Stimulated activated naive CD4-positive, alpha-beta T cell (primary cell): ENCODE data around the gene WT1.

Source experiments
- DNase-seq, 6 experiments: peaks; one replicate each; lab custom pipeline; 2025; lab: John Stamatoyannopoulos, UW

Gene WT1

DNA sequence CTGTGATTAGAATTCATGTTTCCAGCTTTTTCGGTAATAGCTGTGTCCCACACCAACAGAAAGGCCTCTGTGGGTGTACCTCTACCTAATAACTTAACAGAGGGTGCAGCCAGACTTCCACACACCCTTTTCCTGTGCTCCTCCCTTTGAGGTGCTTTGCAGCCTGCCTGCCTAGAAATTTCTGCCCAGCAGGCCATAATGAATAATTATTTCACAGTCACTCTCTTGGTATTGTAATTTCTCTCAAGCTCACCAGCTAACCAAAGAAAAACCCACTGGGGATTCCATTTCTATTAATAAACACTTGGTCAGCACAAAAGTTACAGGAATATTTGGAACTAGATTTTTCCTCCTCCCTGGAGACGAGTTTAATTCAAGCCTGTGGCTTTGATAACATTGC lies 13.3 kb downstream of the WT1 start:
- DNase-seq = no peak

DNA sequence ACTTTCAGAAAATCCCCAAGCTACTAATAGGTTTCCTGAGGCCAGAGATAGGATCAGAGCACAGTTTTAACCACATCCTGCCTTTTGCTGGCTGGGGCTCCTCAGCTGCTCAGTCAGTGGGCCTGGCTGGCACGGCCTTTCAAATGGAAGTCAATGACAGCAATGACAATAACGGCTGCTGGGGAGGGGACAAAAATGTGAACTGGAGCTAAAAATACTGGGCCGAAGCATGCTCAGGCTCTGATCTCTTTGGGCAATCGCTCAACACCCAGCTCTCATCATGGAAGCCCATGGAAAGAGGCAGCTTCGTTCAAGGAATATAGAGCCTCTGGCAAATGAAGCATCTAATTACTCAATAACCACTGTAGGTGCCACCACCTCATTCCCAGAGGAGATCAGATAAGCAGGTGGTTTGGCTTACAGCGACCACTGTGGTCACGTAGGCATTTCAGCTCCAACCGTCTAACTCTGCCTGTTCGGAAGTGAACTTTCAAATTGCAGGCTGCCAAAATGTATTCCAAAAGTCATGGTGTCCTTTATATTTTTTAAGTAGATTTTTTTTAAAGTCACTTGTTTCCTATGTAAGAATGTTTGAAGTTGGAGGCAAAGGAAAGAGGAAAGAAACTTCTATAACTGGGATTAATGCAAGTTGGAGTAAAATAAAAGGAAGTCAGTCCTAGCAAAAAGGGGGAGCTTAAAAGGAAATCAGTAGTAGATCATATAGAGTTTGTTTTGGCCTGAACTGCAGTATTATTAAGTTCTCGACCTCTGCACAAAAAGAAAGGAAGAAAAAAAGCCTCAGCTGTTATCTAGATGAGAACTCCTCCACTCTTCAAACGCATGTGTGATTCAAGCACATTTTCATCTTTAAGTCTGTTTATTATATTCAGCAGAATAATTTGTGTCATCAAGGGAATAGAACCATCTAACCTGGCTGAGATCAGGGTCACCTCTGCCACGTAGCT lies 14.1 kb downstream of the WT1 start:
- no peak for DNase-seq

DNA sequence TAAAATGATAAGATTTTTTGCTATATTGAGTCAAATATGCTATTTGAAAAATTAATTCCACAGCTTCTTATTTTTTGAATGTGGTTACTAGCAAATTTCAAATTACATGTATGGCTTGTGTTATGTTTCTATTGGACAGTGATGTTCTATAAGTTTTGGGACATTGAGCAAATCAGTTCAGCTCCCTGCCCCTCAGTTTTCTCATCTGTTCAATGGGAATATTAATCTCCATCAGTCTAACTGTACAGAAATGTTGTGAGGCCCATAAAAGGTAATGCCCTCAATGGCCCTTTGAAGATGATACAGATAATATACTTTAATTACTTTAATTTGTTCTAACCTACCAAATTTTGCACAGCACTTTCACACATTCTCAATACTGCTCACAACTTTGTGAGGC lies 15.2 kb downstream of the WT1 start:
- DNase-seq = no peak

DNA sequence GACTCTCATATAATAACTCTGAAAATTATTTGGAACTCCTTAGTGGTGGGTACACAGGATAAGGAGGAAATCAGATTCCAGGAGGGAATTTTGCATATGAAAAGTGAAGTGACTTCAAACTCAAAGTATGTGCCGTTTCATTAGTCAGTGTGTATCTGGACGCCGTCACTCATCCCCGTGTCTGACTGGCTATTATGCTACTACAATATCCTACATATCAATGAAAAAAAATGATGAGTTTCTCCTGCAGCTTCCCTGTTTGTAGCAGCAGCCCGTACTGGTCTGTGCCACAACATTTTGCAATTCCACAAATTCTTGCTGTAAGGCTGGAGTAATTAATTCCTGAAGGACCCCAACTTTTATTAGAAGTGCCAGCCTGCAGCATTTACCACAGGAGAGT lies 16.5 kb downstream of the WT1 start:
- no peak for DNase-seq

DNA sequence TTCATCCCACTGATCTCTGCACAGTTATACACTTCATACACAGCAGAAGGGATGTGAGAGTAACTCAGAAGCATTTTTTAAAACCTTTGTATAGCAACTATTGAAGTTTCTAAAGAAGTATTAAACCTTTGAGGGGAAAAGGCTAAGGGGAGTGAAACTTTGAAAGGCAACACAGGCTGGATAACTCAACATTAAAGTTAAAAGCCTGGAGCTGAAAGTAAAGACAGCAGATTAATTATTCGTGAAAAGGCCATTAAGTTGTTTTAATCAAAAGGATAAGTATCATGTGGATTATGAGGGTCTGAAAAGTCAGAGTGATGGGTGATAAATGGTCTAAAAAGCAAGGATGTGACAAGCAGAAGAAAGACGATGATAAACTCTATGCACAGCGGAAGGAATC lies 17.5 kb downstream of the WT1 start:
- no peak for DNase-seq

DNA sequence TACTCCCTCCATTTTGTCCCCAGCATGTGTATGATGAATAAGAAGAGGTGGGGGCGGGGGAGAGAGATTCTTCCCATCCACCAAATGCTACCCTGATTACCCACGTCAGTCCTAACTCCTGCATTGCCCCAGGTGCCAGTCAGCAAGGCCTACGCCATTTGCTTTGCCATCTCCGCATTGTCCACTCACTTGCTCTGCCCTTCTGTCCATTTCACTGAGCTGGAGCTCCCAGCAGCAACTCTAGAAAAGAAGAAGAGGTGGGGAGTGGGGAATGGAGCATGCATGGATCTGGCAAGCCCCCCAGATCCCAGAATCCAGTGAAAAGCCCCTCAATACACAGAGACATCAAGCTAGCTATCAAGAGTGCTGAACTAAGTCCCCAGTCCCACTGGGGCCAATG lies 19.0 kb downstream of the WT1 start:
- no peak for DNase-seq

DNA sequence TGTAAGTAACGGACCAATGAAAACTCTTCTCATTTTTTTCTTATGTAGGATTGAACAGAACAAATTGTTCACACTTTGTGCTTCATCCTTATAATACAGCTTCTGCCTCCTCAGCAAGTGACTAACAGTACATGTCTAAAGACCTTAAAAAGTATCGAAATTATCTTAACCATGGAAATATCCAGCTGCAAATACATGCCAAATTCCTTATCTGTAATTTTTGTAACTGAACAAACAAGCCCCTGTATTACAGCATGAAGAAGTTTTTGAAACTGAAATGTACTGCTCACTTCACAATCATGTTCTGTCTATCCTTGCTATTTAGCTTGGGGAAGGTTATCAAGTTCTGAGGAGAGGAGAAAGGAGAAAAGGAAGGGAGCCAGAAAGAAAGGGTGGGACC lies 20.4 kb downstream of the WT1 start:
- no peak for DNase-seq

DNA sequence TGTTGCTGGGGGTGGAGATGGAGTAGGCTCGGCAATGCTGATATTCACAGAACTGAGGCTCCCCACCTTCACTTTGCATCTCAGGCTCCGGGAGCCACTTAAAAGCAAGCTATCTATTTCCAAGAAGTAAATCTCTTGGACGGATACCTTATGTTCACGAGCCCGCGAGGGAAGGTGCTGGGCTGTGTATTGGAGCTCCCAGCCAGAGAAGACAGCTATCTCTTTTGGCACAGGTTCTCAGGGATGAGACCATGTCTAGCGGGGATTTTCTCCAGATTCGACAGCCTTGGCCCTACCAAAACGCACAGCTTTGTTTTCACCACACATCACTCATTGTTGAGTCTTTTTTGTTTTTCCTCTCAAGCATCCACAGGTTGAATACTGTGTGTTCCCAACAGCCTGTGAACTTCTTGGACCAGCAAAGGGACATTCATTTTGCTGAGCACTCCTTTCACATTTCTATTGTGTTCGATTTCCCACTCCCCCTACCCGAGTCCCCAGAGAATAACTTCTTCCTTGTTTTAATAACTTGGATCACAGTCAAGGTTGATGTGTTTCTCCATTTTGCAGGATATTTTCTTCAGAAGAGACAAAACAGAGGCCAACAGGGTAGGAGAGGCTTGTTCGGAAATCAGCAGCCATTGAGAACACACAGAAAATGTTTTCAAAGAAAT lies 23.3 kb downstream of the WT1 start:
- DNase-seq = no peak

DNA sequence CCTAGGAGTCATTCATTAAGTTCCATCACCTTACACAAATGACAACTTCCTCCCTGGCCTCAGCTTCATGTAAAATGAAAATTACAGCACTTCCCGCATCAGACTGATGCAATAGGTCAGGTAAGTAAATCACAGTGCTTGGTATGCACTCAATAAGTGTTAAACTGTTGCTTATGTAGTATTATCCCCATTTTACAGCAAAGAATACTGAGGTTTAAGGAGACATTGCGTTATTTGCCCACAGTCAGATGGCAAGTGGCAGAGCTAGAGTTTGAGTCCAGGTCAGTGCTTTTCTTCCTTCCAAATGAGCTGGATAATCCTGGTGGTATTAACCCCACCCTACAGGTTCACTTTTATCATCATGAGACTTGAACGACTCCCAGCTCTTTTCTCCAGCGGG lies 29.7 kb downstream of the WT1 start:
- DNase-seq = no peak

DNA sequence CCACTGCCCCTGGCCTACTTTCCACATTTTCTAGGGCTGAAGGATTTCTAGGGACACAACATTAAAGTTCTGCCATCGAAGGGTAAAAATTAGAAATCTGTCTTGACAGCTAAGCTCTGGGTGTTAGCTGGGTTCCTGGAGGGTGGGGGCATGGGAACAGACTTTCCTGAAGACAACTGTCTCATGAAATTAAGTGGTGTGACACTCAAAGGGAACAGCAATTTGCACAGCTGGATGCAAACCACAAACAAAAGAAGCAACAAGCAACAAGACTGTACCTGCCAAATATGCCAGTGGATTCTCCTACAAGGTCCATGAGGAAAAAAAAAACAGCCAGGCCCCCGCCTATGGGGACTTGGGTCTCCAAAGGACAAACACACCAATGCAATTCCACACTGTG lies 32.5 kb downstream of the WT1 start:
- no peak for DNase-seq

DNA sequence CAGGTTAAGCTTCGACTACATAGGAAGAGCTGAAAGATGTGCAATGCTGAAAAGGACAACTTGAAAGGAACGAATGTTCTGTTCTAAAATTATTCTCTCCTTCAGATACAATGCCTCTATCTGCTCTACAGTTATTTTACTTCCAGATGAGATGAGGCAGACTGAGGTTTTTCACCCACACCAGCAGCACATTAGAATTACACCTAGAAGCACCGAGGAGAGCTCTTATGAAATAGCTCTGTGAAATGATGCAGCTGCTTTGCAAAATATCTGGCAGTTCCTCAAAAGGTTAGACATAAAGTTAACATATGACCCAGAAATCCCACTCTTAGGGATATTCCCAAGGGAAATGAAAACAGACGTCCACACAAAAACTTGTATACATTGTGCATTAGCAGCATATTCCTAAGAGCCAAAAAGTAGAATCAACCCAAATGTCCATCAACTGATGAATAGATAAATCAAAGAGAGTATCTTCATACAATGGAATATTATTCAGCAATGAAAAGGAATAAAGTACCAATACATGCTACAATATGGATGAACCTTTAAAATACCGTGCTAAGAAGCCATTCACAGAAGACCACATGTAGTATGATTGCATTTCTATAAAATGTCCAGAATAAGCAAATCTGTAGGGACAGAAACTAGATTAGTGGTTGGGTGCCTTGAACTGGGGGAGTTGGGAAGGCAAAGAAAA lies 34.5 kb downstream of the WT1 start:
- no peak for DNase-seq

DNA sequence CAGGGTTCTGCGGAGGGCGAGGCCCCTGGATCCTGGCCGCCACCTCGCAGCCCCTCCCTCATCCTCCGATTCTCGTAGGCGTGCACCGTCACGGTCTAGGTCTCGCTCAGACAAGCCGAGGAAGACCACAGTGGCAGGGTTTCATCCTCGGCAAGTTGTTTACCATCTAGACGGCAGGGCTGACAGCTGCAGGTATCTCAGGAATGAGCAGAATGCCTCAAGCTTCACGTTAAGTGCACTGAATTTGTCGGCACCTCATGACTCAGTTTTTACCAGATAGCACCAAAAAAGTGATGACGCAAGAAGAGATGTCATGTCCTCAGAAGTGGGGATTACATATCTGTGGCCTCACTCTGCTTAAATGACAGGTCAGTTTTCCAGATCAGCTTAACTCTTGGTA lies 35.1 kb downstream of the WT1 start:
- DNase-seq = no peak

DNA sequence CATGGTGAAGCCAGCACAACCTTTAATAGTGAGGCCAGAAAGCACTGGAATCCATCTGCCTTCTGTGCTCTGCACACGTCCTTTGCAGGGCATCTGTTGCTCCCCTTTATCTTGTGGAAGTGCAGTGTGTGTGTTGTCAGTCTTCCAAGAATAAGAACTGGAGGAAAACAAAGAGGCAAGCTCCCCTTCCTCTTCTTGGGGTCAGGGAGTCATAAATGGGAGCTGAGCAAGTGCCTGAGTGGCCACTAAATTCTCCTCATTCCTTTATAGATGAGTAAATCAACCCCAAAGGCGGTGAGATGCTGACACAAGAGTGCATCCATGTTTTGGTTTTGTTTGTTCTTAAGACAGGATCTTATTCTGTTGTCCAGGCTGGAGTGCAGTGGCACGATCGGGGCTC lies 38.3 kb downstream of the WT1 start:
- DNase-seq = no peak

DNA sequence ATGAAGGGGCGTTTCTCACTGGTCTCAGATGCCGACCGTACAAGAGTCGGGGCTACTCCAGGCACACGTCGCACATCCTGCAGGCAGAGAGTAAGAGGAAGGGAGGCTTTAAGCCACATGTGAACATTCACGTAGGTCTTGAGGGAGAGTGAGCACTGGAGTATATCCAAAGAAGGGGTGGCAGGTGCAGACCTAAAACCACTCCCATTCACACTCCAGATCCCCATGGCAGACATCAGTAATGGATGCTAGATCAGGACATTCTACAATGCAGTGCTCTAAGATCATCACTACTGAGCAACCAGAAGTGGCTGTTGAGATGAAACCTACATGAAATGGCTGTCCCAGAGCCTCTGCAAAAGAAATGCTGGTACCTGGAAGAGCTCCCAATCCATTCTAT lies 39.0 kb downstream of the WT1 start:
- no peak for DNase-seq

DNA sequence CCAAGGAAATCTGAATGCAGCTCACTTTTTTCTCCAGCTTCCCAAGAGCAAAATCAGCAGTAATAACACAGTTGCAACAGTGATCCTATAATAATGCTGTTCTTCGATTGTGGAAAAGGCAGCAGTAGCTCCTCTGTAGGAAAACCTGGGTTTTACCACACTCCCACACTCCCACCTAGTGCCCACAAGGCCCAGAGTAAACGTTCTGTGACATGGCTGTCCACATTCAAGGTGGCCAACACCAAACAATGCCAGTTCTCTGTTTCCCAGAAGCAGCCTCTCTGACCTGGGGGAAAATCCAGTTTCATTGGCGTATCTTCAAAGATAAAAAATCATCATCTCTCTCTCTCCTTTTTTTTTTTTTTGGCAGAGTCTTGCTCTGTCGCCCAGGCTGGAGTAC lies 40.2 kb downstream of the WT1 start:
- no peak for DNase-seq

DNA sequence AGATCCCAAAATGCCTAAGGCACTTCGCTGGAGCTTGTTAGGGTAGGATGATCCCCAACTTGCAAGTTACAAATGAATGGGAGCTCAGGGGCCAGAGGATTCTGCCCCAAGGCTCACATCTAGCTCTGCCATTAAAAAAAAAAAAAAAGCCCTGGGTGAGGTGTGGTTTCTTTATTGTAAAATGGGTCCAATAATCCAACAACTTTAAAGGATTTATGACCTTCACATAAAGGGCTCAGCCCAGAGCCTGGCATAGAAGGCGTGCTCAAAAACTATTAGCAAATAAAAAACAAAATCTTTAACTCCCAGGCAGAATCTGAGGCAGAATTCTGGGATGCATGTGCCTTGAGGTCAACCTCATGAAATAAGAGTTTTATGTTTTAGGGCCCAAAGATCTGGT lies 42.5 kb downstream of the WT1 start:
- no peak for DNase-seq

DNA sequence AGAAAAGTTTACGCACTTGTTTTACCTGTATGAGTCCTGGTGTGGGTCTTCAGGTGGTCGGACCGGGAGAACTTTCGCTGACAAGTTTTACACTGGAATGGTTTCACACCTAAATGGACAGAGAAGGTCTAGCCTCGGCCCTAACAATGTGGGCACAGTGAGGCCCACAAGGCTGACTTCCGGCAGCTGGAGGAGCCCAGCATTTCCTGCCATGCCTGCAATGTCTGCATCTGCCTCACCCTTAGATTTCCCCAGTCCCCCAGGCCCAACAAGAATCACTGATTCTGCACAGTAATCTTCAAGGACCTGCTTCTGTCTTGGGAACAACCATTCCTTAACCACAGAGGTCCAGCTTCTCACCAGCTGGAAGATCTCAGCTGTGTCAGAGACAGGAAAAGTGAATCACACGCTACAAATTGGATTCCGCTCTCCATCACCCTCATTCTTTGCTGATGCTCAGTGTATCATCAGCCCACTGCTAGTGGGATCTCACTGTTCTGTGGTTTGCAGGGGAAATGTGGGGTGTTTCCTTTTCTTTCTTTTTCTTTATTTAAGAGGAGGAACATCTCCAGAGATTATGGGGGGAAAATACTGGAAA lies 43.3 kb downstream of the WT1 start:
- DNase-seq = no peak

DNA sequence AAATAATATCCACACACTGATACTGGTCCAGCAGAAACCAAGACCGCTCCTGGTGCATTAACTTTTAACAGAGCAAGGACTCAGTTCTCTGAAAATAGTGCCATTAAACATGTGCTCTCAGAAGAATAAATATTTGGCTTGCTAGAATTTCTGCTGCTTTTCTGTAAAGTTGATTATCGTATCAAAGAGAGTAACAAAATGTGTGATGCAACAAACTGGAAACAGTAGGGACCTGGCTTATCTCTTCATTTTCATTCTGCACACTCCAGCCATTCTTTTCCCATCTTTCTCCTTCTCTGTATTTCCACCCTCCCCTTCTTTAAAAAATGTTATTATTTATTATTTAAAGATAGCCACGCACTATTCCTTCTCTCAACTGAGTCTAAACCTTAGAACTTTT lies 43.9 kb downstream of the WT1 start:
- DNase-seq = no peak

DNA sequence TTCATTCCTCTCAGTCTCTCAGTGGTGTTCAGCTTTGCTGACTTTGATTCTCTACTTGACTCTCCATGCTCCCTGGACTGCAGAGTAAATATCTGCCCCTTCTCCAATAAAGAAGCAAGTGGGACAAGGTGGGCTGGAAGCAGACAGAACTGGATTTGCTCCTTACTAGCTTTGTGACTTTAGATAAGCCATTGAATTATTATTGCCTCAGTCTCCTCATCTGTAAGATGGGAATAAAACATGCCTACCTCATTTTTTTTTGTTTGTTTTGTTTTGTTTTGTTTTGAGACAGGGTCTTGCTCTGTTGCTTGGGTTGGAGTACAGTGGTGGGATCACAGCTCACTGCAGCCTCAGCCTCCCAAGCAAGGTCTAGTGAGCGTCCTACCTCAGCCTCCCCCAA lies 44.6 kb downstream of the WT1 start:
- no peak for DNase-seq

DNA sequence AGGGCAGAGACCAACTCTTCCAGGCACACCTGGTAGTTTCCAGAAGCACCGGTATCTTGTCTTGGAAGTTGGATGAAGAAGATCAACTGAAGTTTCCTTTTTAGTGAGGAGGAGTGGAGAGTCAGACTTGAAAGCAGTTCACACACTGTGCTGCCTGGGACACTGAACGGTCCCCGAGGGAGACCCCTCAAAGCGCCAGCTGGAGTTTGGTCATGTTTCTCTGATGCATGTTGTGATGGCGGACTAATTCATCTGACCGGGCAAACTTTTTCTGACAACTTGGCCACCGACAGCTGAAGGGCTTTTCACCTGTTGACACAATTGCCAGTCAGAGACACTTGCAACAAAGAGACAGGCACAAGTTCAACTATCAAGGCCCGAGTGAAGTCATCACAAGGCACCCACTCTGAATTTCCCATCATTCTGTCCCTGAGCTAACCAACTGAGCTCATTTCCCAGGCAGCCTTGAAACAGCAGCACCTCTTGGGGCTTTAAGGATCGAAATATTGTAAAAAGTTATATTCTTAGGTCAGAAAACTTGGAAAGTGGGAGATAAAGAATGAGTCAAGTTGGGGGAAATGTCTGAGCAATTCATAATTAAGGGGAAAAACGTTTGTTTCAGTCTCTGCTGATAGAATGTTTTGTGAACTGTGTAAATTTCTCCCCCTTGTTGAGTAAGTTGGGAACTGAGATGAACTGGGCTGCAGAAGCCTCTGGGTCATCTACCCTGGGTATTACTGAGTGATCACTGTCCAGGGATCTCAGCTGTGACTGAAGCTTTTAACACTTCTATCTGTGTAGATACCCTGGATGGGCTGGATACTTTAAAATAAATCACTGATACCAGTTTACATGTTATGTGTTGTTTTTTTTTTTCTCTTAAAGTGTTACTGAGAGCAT lies 46.2 kb downstream of the WT1 start:
- DNase-seq = no peak

DNA sequence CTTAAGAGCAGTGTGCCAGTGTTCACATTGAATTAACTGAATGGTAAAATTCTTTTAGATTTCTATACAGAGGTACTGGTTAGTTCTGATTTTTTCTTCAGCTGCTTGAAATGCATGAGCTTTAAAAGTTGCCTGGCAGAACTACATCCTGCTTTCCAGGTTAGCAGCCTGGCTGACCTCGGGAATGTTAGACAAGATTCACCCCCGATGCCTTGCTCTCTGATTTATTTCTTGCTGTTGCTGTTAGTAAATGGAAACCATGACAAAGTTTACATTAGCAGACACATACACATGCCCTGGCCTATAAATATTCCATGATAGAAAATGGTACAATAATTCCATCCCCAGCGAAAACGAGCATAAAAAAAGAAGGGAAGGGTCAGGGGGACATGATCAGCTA lies 47.0 kb downstream of the WT1 start:
- no peak for DNase-seq

DNA sequence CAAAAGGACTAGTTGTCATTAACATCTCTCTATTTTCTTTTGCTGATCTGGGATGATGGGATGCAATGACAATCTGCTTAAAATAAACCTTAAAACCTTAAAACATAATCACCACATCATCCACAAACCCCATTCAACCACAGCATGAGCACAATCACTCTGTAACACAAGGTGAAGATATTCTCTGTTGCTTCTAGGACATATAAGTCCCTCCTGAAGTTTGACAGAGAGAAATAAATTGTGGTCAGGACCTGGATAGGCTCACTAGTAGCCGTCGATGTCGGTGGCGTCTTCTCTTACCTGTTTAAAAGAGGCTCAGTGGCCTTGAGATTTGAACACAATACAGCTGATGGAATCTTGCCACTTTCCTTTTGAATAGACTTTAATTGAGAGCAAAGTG lies 47.9 kb downstream of the WT1 start:
- no peak for DNase-seq
